WTC11 (cell line): ENCODE measurements around the gene PSMB10. TPM values are rescaled to one million over a fixed set of nuclear protein-coding genes. Genes with fewer than 3 reads are reported as not detected.

Source experiments
- ATAC-seq: fragments of 200-7000 bp; cut with Tn5 transposase; 2 replicates; pipeline ENCODE4 v1.10.0; 2021; ENCODE audit warnings: mild to moderate bottlenecking, moderate library complexity
- CTCF ChIA-PET: fragments of 300-600 bp; sonication (Branson Sonifier 250); formaldehyde crosslinking; loops from one replicate; lab custom pipeline; 2021; ENCODE audit warnings: antibody characterized with exemption; lab: Charles Lee
- POLR2A ChIA-PET: fragments of 350-600 bp; sonication (Branson Sonifier 250); formaldehyde crosslinking; loops from one replicate; lab custom pipeline; 2021; ENCODE audit warnings: antibody characterized with exemption; lab: Charles Lee
- DNase-seq: peaks from one replicate; pipeline ENCODE4 v3.0.0; 2021; ENCODE audit warnings: low spot score
- H3K27ac Mint-ChIP-seq: 2 replicates; pipeline ENCODE4 v1.8.0; 2021; ENCODE audit warnings: mixed read lengths
- H3K27me3 Mint-ChIP-seq: 2 replicates; pipeline ENCODE4 v1.8.0; 2021; ENCODE audit warnings: low read depth, mild to moderate bottlenecking, moderate library complexity, mixed read lengths
- H3K36me3 Mint-ChIP-seq: 2 replicates; pipeline ENCODE4 v1.8.0; 2021; ENCODE audit warnings: mixed read lengths
- H3K4me1 Mint-ChIP-seq: 2 replicates; pipeline ENCODE4 v1.8.0; 2022; ENCODE audit warnings: mixed read lengths
- H3K4me3 Mint-ChIP-seq: 2 replicates; pipeline ENCODE4 v1.8.0; 2021; ENCODE audit warnings: mild to moderate bottlenecking, moderate library complexity, mixed read lengths
- H3K9me3 Mint-ChIP-seq: 2 replicates; pipeline ENCODE4 v1.8.0; 2021; ENCODE audit warnings: mixed read lengths
- AFF4 ChIP-seq: sonication (generic); formaldehyde crosslinking; IDR thresholded peaks from 2 replicates; pipeline ENCODE4 v1.8.1; 2023; ENCODE audit warnings: mild to moderate bottlenecking, missing genetic modification reagents, borderline replicate concordance
- CTCF ChIP-seq: fragments of 200-600 bp; IDR thresholded peaks from 2 replicates; pipeline ENCODE4 v1.8.0; 2022; ENCODE audit warnings: antibody characterized with exemption
- ELF4 ChIP-seq: sonication (generic); formaldehyde crosslinking; IDR thresholded peaks from 2 replicates; pipeline ENCODE4 v1.8.1; 2022; ENCODE audit warnings: low read depth, mild to moderate bottlenecking, moderate library complexity, missing genetic modification reagents
- ESRRA ChIP-seq: sonication (generic); formaldehyde crosslinking; IDR thresholded peaks from 2 replicates; pipeline ENCODE4 v1.8.1; 2022; ENCODE audit warnings: mild to moderate bottlenecking, missing genetic modification reagents, borderline replicate concordance
- FOXP1 ChIP-seq: sonication (generic); formaldehyde crosslinking; IDR thresholded peaks from 2 replicates; pipeline ENCODE4 v1.8.0; 2022; ENCODE audit warnings: missing genetic modification reagents, mild to moderate bottlenecking, moderate library complexity, borderline replicate concordance
- IRF1 ChIP-seq: sonication (generic); formaldehyde crosslinking; IDR thresholded peaks from 2 replicates; pipeline ENCODE4 v1.8.0; 2023; ENCODE audit warnings: missing genetic modification reagents
- NR1H2 ChIP-seq: sonication (generic); formaldehyde crosslinking; IDR thresholded peaks from 2 replicates; pipeline ENCODE4 v1.9.0; 2021; ENCODE audit warnings: mild to moderate bottlenecking, moderate library complexity, missing genetic modification reagents
- RELA ChIP-seq: sonication (generic); formaldehyde crosslinking; IDR thresholded peaks from 2 replicates; pipeline ENCODE4 v1.8.1; 2022; ENCODE audit warnings: missing genetic modification reagents, mild to moderate bottlenecking, borderline replicate concordance
- SP1 ChIP-seq: sonication (generic); formaldehyde crosslinking; conservative IDR thresholded peaks from 2 replicates; pipeline ENCODE4 v1.8.1; 2022; ENCODE audit warnings: missing genetic modification reagents
- ZNF121 ChIP-seq: sonication (generic); formaldehyde crosslinking; IDR thresholded peaks from 2 replicates; pipeline ENCODE4 v1.8.0; 2023; ENCODE audit warnings: missing genetic modification reagents
- ZNF219 ChIP-seq: sonication (generic); formaldehyde crosslinking; IDR thresholded peaks from 2 replicates; pipeline ENCODE4 v1.8.0; 2023; ENCODE audit warnings: missing genetic modification reagents, mild to moderate bottlenecking, borderline replicate concordance
- ZSCAN18 ChIP-seq: fragments of 250-450 bp; sonication (Bioruptor Pico); IDR thresholded peaks from 2 replicates; pipeline ENCODE4 v2.1.2; 2022; ENCODE audit warnings: mild to moderate bottlenecking, moderate library complexity
- total RNA-seq: library from RNA; stranded (reverse); gene quantifications from 3 replicates; pipeline ENCODE4 v1.2.3, GENCODE V29; 2021

Gene PSMB10
- total RNA-seq, 1 experiment from 2014 or later = 40.9 TPM

- TF ChIP-seq ZNF219 (CRISPR knock-in tag) (0 out of 2 replicates have a peak, but pooled peaks have one; percentile 52), CTCF (no peak), IRF1 (no peak), AFF4 (CRISPR knock-in tag) (peak; percentile 81; the same call in 1 of the 2 replicates), SP1 (peak; percentile 94), RELA (CRISPR knock-in tag) (peak; percentile 58; the same call in 1 of the 2 replicates), FOXP1 (CRISPR knock-in tag) (peak; percentile 70; the same call in 1 of the 2 replicates), NR1H2 (CRISPR knock-in tag) (no peak), ESRRA (CRISPR knock-in tag) (peak; percentile 91), ZSCAN18 (CRISPR knock-in tag) (no peak)
Observed at GRCh38 chr16:67935402-67936123, 1.1 kb downstream of the PSMB10 start (continued).

GRCh38 chr16:67935101-67935401 lies 1.6 kb downstream of the PSMB10 start:
- H3K9me3 Mint-ChIP-seq = no peaks in the 10 kb centered on the region
- CTCF ChIA-PET = interaction anchor here (0.9 to 4.0 kb wide), 18 partner anchors 8 to 414 kb away, joined by 3 to 52 read pairs (median 6); partner anchors contain the start of genes C16orf86, ENKD1, LCAT and NRN1L
- H3K27me3 Mint-ChIP-seq = no peaks in the 10 kb centered on the region
- DNase-seq (no peak), ATAC-seq (peak; percentile 2)
- POLR2A ChIA-PET = interaction anchor here (0.5 to 4.7 kb wide), 7 partner anchors 10 to 282 kb away, joined by 3 to 30 read pairs (median 5); partner anchors contain the start of genes NFATC3, NRN1L, RANBP10 and TSNAXIP1
- TF ChIP-seq ZNF121 (CRISPR knock-in tag) = peak; percentile 23; the same call in 1 of the 2 replicates
- TF ChIP-seq ESRRA (CRISPR knock-in tag) = no peak
- peak overlapping the region; percentile 90 for H3K27ac Mint-ChIP-seq
- H3K4me1 Mint-ChIP-seq = peaks cover 23% of the 10 kb centered on the region
- peaks cover 6% of the 10 kb centered on the region for H3K36me3 Mint-ChIP-seq
- peak overlapping the region; percentile 100 for H3K4me3 Mint-ChIP-seq

- POLR2A ChIA-PET = interaction anchor here (0.7 to 4.7 kb wide), 5 partner anchors 32 to 128 kb away, joined by 3 to 30 read pairs (median 5); partner anchors contain the start of genes NRN1L, PSKH1, RANBP10 and TSNAXIP1
- peaks cover 23% of the 10 kb centered on the region for H3K4me1 Mint-ChIP-seq
Observed at GRCh38 chr16:67934306-67935100, 2.1 kb downstream of the PSMB10 start.

More at GRCh38 chr16:67934306-67935100, 2.1 kb downstream of the PSMB10 start:
- no peak for ATAC-seq
- TF ChIP-seq ELF4 (CRISPR knock-in tag) = no peak
- TF ChIP-seq, all 79 proteins: peak for 0
- Mint-ChIP-seq H3K27me3 (no peaks in the 10 kb centered on the region), H3K36me3 (peaks cover 6% of the 10 kb centered on the region), H3K27ac (peak overlapping the region; percentile 90; the same call in 1 of the 2 replicates), H3K4me3 (peak overlapping the region; percentile 100), H3K9me3 (no peaks in the 10 kb centered on the region)
- CTCF ChIA-PET = interaction anchor here (1.0 to 4.0 kb wide), 12 partner anchors 9 to 413 kb away, joined by 3 to 52 read pairs (median 6); partner anchors contain the start of genes C16orf86, ENKD1, LCAT and NRN1L
- no peak for DNase-seq
